Lower lobe of right lung (tissue), 2 donors: ENCODE measurements around the gene RUNDC3A. TPM values are rescaled to one million over a fixed set of nuclear protein-coding genes. Genes with fewer than 3 reads are reported as not detected.
A peak's percentile ranks its signal among the peaks of the same experiment; 100 is the strongest.

Source experiments
- ATAC-seq, 2 donors: fragments of 200-7000 bp; cut with Tn5 transposase; one replicate each; pipeline ENCODE4 v1.9.1; 2020 to 2022; ENCODE audit warnings: mild to moderate bottlenecking in 2 of 2, moderate library complexity in 2 of 2
- DNase-seq: peaks from one replicate; pipeline ENCODE4 v3.0.0-alpha.2; 2020
- H3K27ac ChIP-seq: fragments of 200-600 bp; one replicate; pipeline ENCODE4 v1.8.0; 2022
- H3K27me3 ChIP-seq: fragments of 200-600 bp; one replicate; pipeline ENCODE4 v1.8.0; 2022; ENCODE audit warnings: low read depth
- H3K36me3 ChIP-seq: fragments of 200-600 bp; one replicate; pipeline ENCODE4 v1.8.0; 2022; ENCODE audit warnings: mild to moderate bottlenecking
- H3K4me1 ChIP-seq: fragments of 200-600 bp; one replicate; pipeline ENCODE4 v1.8.0; 2022
- H3K4me3 ChIP-seq: fragments of 200-600 bp; one replicate; pipeline ENCODE4 v1.8.0; 2022; ENCODE audit warnings: mild to moderate bottlenecking
- H3K9me3 ChIP-seq: fragments of 200-600 bp; one replicate; pipeline ENCODE4 v1.8.0; 2022
- CTCF ChIP-seq: fragments of 200-600 bp; IDR thresholded peaks from one replicate; pipeline ENCODE4 v1.8.0; 2022; ENCODE audit warnings: antibody characterized with exemption, mild to moderate bottlenecking
- intact Hi-C: fragments of 100-400 bp; cut with DNase I; formaldehyde crosslinking; loops from one replicate; pipeline ENCODE4 v1.11.0; 2022
- long read RNA-seq: library from polyadenylated mRNA; unstranded; transcript quantifications from one replicate; pipeline ENCODE4 v2.0.0, GENCODE V29; 2021
- total RNA-seq: library from RNA; stranded (reverse); fragmentation: NEBNext Ultra II Directional; extraction: Animal tissue kit (Norgen Biotek cat#: 25700); gene quantifications from one replicate; pipeline ENCODE4 v1.2.1, GENCODE V29; 2021
- donor health status: DM: no; HTN: yes; CAD: no; lungs with severe emphysema.

RUNDC3A gene
- 0.38 TPM for total RNA-seq
- long read RNA-seq: 0 reads

DNA sequence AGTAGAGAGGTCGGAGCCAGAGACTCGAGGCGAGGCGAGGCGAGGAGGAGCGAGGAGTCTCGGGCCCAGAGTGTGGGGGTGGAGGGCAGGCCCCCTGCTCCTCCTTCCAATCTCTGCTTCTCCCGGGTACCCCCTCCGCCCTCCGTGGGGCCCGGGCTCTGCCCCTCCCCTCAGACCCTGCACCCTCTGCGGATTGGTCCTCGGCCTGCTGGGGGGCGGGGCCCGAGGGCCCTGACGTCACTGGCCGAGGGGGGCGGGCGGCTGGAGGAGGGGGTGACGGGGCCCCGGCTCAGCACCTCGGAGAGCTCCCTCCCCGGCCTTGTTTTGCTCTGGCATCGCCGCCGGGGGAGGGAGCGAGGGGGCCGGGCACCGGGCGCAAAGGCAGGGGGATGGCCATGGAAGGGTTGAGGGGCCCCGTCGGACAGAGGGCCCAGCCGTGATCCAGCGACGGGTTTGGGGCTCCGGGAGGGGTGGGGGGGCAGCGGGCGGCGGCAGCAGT is at the start of gene RUNDC3A:
RUNDC3A (plus strand) TSS at position 282 of the 499 bp plus-strand sequence. CDS start 232 bp downstream, outside the sequence.
- H3K36me3 ChIP-seq: no peaks in the 10 kb centered on the region
- H3K4me3 ChIP-seq: peak within 1 kb of the TSS; percentile 57
- intact Hi-C loops: no loop called here
- H3K4me1 ChIP-seq: peaks cover 19% of the 10 kb centered on the region
- H3K27ac ChIP-seq: no peak within 1 kb of the TSS
- no peaks in the 10 kb centered on the region for H3K9me3 ChIP-seq
- TF ChIP-seq CTCF: no peak
- DNase-seq: peak; percentile 85
- ATAC-seq: peak; percentile 97
- peaks cover 39% of the 10 kb centered on the region for H3K27me3 ChIP-seq

DNA sequence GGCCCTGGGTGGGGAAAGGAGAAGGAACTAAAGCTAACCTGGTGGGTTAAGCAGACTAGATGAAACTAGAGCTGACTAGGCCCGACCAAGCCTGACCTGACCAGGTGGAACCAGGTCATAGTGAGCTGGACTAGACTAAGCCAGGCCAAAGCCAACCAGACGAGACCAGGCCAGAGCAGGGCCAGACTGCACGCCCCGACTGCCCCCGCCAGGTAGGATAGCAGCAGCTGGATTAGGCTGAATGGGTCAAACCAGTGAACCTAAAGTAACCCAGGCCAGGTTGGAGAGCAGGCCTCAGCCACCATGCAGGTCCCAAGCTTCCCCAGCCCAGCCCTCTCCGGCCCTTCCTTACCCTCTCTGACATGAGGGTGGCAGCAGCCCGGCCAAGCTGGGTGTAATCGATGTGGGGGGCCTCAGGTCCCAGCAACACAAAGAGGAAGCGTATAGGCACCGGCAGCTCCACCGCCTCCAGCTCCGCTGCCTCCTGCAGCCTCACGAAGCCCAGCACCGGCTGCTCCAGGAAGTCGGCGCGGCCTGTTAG is 49.5 kb upstream of the RUNDC3A start:
- H3K27ac ChIP-seq: no peak overlapping the region
- no peak for DNase-seq
- H3K27me3 ChIP-seq: no peaks in the 10 kb centered on the region
- H3K4me3 ChIP-seq: no peak overlapping the region
- H3K36me3 ChIP-seq: no peaks in the 10 kb centered on the region
- intact Hi-C loops: no loop called here
- no peak for ATAC-seq
- no peaks in the 10 kb centered on the region for H3K9me3 ChIP-seq
- no peak for TF ChIP-seq CTCF
- H3K4me1 ChIP-seq: no peaks in the 10 kb centered on the region

DNA sequence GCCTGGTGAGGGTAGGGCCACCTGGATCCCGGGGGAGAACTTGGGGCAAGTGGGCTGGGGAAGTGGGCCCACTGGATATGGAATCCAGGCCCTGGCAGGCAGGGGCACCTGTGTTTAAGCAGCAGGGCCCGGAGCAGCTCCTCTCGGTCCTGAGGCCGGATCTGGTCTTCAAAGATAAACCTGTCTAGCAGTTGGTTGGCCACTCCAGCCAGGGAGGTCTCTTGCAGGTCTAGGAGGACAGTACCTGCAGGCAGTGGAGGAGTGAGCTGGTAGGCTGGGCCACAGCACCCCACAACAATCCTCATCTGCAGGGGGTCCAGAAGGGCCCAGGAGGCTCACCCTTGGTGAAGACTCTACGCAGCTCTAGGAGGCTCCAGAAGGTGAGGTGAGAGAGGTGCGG is 48.1 kb upstream of the RUNDC3A start:
- Histone ChIP-seq H3K27ac (no peak overlapping the region), H3K27me3 (no peaks in the 10 kb centered on the region), H3K4me3 (no peak overlapping the region), H3K9me3 (no peaks in the 10 kb centered on the region), H3K4me1 (no peaks in the 10 kb centered on the region), H3K36me3 (no peaks in the 10 kb centered on the region)
- intact Hi-C loops: no loop called here
- ATAC-seq (no peak), DNase-seq (no peak)
- TF ChIP-seq CTCF: no peak

DNA sequence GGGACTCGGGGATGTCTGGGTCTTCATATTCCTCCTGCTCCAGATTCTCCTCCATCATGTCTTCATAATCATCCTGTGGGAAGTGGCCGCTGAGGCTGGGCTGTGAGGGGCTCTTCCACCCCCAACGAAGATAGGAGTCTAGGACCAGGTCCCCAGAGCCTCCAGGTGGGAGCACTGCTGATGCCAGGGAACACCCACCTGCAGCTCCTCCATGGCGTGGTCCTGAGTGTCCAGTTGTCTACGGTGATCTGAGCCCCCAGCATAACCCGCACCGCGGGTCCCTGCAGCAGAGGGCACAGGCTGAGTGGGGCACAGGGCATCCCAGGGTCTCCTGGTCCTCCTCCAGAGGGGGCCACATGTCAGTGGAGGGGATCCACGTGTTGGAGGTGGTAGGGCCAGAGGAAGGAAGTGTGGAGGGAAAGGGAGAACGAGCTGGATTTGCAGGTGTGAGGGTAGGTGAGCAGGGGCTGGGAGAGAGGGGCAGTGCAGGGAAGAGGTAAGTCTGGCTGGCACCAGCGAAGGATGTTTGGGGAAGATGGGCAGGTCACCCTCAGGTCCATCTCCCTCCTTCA is 45.7 kb upstream of the RUNDC3A start:
- DNase-seq: no peak
- Histone ChIP-seq H3K9me3 (no peaks in the 10 kb centered on the region), H3K27ac (no peak overlapping the region), H3K27me3 (no peaks in the 10 kb centered on the region), H3K36me3 (no peaks in the 10 kb centered on the region), H3K4me3 (no peak overlapping the region), H3K4me1 (no peaks in the 10 kb centered on the region)
- TF ChIP-seq CTCF: no peak
- ATAC-seq: no peak
- intact Hi-C loops: no loop called here

DNA sequence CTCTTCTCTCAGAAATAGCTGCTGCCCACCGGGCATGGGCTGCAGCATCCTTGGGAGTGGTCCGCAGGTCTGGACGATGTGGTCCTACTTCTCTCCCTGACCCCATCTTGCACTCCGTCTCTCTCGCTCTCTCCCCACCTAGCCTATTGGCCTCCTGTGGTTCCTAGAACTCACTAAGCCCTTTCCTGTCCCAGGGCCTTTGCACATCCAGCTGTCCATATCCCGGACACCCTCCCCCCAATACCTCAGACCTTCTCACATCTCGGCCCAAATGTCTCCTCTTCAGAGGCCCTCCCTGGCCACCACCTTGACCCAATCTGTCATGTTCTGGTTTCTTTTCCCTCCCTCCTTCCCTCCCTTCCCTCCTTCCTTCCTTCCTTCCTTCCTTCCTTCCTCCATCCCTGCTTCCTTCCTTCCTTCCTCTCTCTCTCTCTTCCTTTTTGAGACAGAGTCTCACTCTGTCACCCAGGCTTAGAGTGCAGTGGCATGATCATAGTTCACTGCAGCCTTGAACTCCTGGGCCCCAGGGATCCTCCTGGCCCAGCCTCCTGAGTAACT is 45.0 kb upstream of the RUNDC3A start:
- ATAC-seq (no peak), DNase-seq (no peak)
- Histone ChIP-seq H3K9me3 (no peaks in the 10 kb centered on the region), H3K27ac (no peak overlapping the region), H3K27me3 (no peaks in the 10 kb centered on the region), H3K4me1 (no peaks in the 10 kb centered on the region), H3K36me3 (no peaks in the 10 kb centered on the region), H3K4me3 (no peak overlapping the region)
- intact Hi-C loops: no loop called here
- TF ChIP-seq CTCF: no peak
